ENCODE data around the gene SLC29A3. TPM values are rescaled to one million over a fixed set of nuclear protein-coding genes. Genes with fewer than 3 reads are reported as not detected.

Gene SLC29A3
- total and polyA plus RNA-seq, 10 of the 15 experiments (the other 5 are each of a cell fraction or from before 2014, with no cell fraction given): 1.5 to 4.0 (median 2.7) TPM

GRCh38 chr10:71288461-71288860 is 30.6 kb upstream of the SLC29A3 start (continued):
- no peak for TF ChIP-seq ZNF687 (IDR thresholded peaks at IDR 0.05)
- no peak for TF ChIP-seq ZSCAN29 (IDR thresholded peaks at IDR 0.05)
- TF ChIP-seq ZNF24 (IDR thresholded peaks at IDR 0.05): no peak
- TF ChIP-seq PRDM15 (CRISPR knock-in tag; IDR thresholded peaks at IDR 0.05): no peak
- no peak for TF ChIP-seq HDAC6 (IDR thresholded peaks at IDR 0.05; ENCODE audit: unreplicated experiment)

Data from GM12878 (cell line).